Measurements from ENCODE around the gene IP6K1. TPM values are rescaled to one million over a fixed set of nuclear protein-coding genes. Genes with fewer than 3 reads are reported as not detected.
A peak's percentile ranks its signal among the peaks of the same experiment; 100 is the strongest.
"Not testable (repeated sequence)": the region's sequence is repeated elsewhere in the genome, so short reads cannot be mapped to it uniquely, and the experiment has no call there.

IP6K1 gene
- total and polyA plus RNA-seq, 5 donors from 2014 or later, result 31.6 to 61.5 (median 32.6) TPM

DNA sequence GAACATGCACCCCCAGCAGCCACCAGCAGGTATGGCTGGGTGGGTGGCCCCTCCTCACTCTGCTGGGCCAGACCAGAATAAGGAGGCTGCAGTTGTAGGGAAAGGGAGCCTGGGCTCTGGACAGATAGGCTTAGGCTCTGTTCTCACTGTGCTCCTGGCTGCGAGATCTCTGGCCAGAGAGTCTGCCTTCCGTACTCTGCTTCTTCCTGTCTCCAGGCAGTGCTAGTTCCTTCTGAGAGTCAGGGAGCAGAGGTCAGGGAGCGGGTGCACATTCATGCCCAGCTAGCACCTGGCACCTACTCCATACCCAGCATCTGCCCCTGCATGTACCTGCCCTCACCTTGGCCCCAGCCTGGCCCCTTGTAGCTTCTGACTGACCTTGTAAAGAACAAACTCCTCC lies 94.9 kb downstream of the IP6K1 start:
- not testable (repeated sequence) for H3K9me3 Mint-ChIP-seq; H3K27ac Mint-ChIP-seq; ATAC-seq (ENCODE audit: low read depth in 2 of 2); H3K9me3 ChIP-seq (ENCODE audit: control insufficient read depth in 2 of 2, low read length in 2 of 2); H3K36me3 ChIP-seq (ENCODE audit: control insufficient read depth, insufficient read depth, low read length); H3K4me3 ChIP-seq (ENCODE audit: low read depth, low read length); H3K27ac ChIP-seq (ENCODE audit: insufficient read depth, low read length, poor library complexity, severe bottlenecking); H3K27me3 ChIP-seq (ENCODE audit: control insufficient read depth, insufficient read depth, low read length); DNase-seq; H3K36me3 Mint-ChIP-seq
- peaks cover 10 to 48% (median 33%) of the 10 kb centered on the region in 4 donors for H3K4me1 Mint-ChIP-seq
- H3K27me3 Mint-ChIP-seq, result peaks cover 16% of the 10 kb centered on the region
- peak overlapping the region; percentile 69 to 98 (median 96) for H3K4me3 Mint-ChIP-seq
- peaks cover 32% of the 10 kb centered on the region for H3K4me1 ChIP-seq (ENCODE audit: control insufficient read depth, insufficient read depth, low read length, poor library complexity, severe bottlenecking)

DNA sequence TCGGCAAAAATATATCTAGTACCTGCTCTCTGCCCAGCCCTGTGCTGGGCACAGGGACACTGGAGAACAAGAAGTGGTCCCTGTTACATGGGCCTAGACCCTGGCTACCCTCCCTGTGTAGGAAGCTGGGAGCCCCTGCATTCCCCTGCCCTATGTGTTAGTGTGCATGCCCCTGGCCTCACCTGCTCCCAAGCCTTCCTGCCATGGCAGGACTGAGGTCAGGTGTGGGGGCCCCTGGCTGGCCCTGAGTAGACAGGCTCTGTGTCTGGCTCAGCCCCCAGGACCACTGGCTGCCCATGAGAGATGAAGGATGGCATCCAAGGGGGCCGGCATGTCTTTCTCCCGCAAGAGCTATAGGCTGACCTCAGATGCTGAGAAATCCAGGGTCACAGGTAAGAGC lies 95.5 kb downstream of the IP6K1 start:
- H3K9me3 Mint-ChIP-seq; H3K9me3 ChIP-seq (ENCODE audit: control insufficient read depth in 2 of 2, low read length in 2 of 2); ATAC-seq (ENCODE audit: low read depth in 2 of 2); H3K27ac ChIP-seq (ENCODE audit: insufficient read depth, low read length, poor library complexity, severe bottlenecking); H3K27me3 ChIP-seq (ENCODE audit: control insufficient read depth, insufficient read depth, low read length); H3K36me3 Mint-ChIP-seq; DNase-seq; H3K36me3 ChIP-seq (ENCODE audit: control insufficient read depth, insufficient read depth, low read length); H3K4me3 ChIP-seq (ENCODE audit: low read depth, low read length): not testable (repeated sequence)
- H3K27me3 Mint-ChIP-seq, result peaks cover 16% of the 10 kb centered on the region
- peak overlapping the region in 1 of 3 donors; percentile 82 for H3K27ac Mint-ChIP-seq
- peaks cover 36% of the 10 kb centered on the region for H3K4me1 ChIP-seq (ENCODE audit: control insufficient read depth, insufficient read depth, low read length, poor library complexity, severe bottlenecking)
- H3K4me1 Mint-ChIP-seq, result peaks cover 10 to 50% (median 33%) of the 10 kb centered on the region in 4 donors
- peak overlapping the region; percentile 96 to 98 (median 98) for H3K4me3 Mint-ChIP-seq

DNA sequence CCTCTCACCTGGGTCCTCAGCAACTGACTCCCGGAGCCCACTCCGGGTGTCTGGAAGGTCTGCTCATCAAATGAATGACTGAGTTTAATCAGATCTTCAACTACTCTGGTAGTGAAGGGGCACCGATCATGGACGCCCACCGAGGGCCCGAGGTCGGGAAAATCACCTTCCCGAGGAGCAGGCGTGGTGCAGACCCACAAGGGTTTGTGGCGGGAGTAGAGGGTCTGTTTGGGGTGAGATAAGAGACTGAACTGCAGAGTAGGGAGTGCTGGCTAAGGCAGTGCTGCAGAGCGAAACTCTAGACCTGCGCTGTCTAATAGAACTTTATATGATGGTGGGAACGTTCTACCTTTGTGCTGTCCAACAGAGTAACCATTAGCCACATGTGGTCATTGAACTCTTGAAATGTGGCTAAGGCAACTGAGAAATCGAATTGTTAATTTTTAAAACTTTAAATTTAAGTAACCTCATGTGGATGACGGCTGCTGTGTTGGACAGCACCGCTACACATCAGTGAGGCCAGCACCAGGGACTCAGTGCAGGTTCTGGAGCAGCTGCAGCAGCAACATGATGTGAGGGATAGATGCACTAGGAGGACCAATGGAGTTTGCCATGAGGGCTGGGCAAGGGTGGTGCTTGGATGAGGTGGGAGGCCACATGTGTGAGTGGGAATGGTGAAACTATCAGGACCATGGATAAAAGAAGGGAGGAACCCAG lies 96.3 kb downstream of the IP6K1 start:
- ATAC-seq (ENCODE audit: low read depth in 2 of 2), result not testable (repeated sequence)
- H3K4me1 Mint-ChIP-seq, result peaks cover 10 to 53% (median 33%) of the 10 kb centered on the region in 4 donors

DNA sequence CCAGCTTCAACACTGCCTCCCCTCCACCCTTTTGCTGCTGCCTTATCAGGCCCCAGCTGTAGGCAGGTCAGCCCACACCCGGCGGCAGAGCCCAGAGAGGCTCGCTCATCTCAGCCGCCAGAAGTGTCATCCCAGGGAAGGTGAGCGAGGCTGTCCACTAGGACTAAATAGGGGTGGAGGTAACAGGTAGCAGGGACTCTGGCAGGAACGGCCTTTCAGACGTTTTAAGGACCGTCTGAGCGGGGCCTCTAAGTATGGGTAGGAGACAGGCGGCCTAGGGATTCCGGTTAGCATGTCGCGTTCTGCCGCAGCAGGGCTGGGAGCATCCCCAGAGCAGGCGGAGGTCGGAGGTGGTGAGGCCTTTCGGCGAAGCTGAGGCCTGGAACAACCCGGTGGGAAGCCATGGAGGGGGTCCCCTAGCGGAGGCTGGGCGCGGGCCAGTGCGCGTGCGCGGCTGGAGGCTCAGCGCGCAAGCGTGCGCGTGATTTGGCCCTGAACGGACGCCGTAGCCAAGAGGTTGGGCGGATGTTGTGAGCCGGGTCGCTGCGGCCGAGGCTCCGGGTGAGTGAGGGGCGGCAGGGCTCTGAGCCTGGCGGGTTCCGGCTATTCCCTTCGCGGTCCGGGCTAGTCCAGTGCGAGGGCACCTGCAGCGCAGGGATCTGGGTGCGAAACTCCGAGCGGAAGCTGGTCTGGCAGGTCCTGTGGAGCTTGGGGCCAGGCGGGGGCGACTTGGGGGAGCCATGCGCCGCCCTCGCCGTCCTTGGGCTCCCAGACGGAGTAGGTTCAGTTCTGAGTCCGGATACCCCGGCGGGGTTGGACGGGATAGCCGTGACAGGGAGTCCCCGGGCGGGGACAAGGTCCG lies 97.1 kb downstream of the IP6K1 start, which contains the start of the genes MST1 and RNF123:
TSS of gene MST1 (minus strand) at position 429 of the 862 bp plus-strand sequence. CDS start 783 bp downstream, outside the sequence.
TSS of gene RNF123 (plus strand) at position 512 of the 862 bp plus-strand sequence. CDS start 1,609 bp downstream, outside the sequence.
- no peaks in the 10 kb centered on the region for H3K36me3 Mint-ChIP-seq
- peaks cover 10 to 52% (median 32%) of the 10 kb centered on the region in 4 donors for H3K4me1 Mint-ChIP-seq
- ATAC-seq (ENCODE audit: low read depth in 2 of 2) (peak; percentile 76 to 82), DNase-seq (peak; percentile 87 to 94 (median 93))
- peaks cover 16% of the 10 kb centered on the region for H3K27me3 Mint-ChIP-seq
- H3K27ac ChIP-seq (ENCODE audit: insufficient read depth, low read length, poor library complexity, severe bottlenecking), result peak within 1 kb of the TSS; percentile 74
- H3K36me3 ChIP-seq (ENCODE audit: control insufficient read depth, insufficient read depth, low read length), result no peaks in the 10 kb centered on the region
- peaks cover 0 to 3% (median 0%) of the 10 kb centered on the region in 7 donors for H3K9me3 Mint-ChIP-seq
- H3K4me3 ChIP-seq (ENCODE audit: low read depth, low read length), result peak within 1 kb of the TSS; percentile 77
- no peaks in the 10 kb centered on the region for H3K9me3 ChIP-seq (ENCODE audit: control insufficient read depth in 2 of 2, low read length in 2 of 2)
- no peaks in the 10 kb centered on the region for H3K27me3 ChIP-seq (ENCODE audit: control insufficient read depth, insufficient read depth, low read length)
- H3K27ac Mint-ChIP-seq, result peak within 1 kb of the TSS; percentile 90 to 95 (median 94)
- H3K4me3 Mint-ChIP-seq, result peak within 1 kb of the TSS; percentile 96 to 98 (median 98)
- peaks cover 36% of the 10 kb centered on the region for H3K4me1 ChIP-seq (ENCODE audit: control insufficient read depth, insufficient read depth, low read length, poor library complexity, severe bottlenecking)

More for the DNA sequence above, 96.3 kb downstream of the IP6K1 start:
- not testable (repeated sequence) for H3K36me3 Mint-ChIP-seq; H3K27me3 ChIP-seq (ENCODE audit: control insufficient read depth, insufficient read depth, low read length); DNase-seq; H3K9me3 Mint-ChIP-seq; H3K9me3 ChIP-seq (ENCODE audit: control insufficient read depth in 2 of 2, low read length in 2 of 2); H3K36me3 ChIP-seq (ENCODE audit: control insufficient read depth, insufficient read depth, low read length)
- peak overlapping the region; percentile 74 for H3K27ac ChIP-seq (ENCODE audit: insufficient read depth, low read length, poor library complexity, severe bottlenecking)
- H3K4me3 Mint-ChIP-seq, result peak overlapping the region; percentile 96 to 98 (median 98)
- peaks cover 16% of the 10 kb centered on the region for H3K27me3 Mint-ChIP-seq
- peak overlapping the region in 2 of 3 donors; percentile 94 to 95 for H3K27ac Mint-ChIP-seq
- peak overlapping the region; percentile 77 for H3K4me3 ChIP-seq (ENCODE audit: low read depth, low read length)
- H3K4me1 ChIP-seq (ENCODE audit: control insufficient read depth, insufficient read depth, low read length, poor library complexity, severe bottlenecking), result peaks cover 36% of the 10 kb centered on the region

DNA sequence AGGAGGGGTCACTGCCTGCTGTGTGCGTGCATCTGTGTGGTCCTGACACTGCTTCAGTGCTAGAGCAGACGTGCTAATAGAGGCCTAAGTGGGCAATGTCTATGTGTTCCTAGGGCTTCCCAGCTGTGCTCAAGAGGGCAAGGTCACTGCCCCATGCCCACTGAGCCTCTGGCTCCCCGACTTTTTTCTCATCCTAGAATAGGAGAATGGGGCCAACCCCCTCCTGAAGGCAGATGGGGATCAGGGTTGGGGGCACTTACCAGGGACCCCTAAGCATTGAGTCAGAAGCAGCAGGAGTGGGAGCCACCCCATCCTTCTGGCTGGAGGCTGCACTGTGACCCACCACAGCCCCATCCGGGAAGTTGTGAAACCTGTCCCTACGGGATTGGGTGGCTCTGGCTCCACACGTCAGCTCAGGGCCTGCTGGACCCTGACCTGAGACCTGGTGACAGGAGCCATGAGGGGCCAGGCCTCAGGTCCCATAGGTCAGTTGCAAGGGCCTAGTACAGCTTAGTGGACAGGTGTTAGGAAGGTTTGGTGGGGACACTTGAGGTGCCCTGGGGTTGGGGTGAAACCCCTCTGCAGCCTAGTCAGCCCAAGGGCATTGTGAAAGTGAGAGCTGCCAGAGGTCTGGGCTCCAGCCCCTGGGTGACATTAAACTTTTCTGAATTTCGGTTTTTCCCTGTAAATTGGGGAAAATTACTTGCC lies 97.8 kb downstream of the IP6K1 start:
- peak overlapping the region; percentile 77 for H3K4me3 ChIP-seq (ENCODE audit: low read depth, low read length)
- peak overlapping the region in 2 of 3 donors; percentile 94 to 95 for H3K27ac Mint-ChIP-seq
- H3K4me1 ChIP-seq (ENCODE audit: control insufficient read depth, insufficient read depth, low read length, poor library complexity, severe bottlenecking), result peaks cover 36% of the 10 kb centered on the region
- H3K9me3 ChIP-seq (ENCODE audit: control insufficient read depth in 2 of 2, low read length in 2 of 2); DNase-seq; H3K9me3 Mint-ChIP-seq; H3K27me3 ChIP-seq (ENCODE audit: control insufficient read depth, insufficient read depth, low read length); H3K36me3 Mint-ChIP-seq; ATAC-seq (ENCODE audit: low read depth in 2 of 2); H3K36me3 ChIP-seq (ENCODE audit: control insufficient read depth, insufficient read depth, low read length): not testable (repeated sequence)
- peak overlapping the region; percentile 74 for H3K27ac ChIP-seq (ENCODE audit: insufficient read depth, low read length, poor library complexity, severe bottlenecking)
- peaks cover 7 to 47% (median 25%) of the 10 kb centered on the region in 4 donors for H3K4me1 Mint-ChIP-seq
- peak overlapping the region; percentile 96 to 98 (median 98) for H3K4me3 Mint-ChIP-seq
- peaks cover 16% of the 10 kb centered on the region for H3K27me3 Mint-ChIP-seq

DNA sequence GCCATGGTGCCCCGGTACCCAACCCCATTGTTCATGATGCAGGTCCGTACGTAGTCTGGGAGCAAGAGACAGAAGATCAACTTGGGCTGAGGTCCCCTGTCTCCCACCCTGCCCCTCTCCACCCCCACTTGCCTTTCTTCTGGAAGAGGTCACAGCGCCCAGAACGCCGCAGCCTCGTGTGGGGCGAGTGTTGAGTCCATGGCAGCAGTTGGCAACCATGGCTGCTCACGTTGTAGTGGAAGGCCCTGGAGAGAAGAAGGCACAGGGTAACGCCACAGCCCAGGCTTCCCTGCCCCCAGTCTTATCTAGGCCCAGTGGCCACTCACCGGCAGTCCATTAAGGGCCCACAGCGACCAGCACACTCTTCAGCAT lies 98.9 kb downstream of the IP6K1 start:
- not testable (repeated sequence) for DNase-seq; H3K27ac Mint-ChIP-seq; H3K27ac ChIP-seq (ENCODE audit: insufficient read depth, low read length, poor library complexity, severe bottlenecking); H3K9me3 ChIP-seq (ENCODE audit: control insufficient read depth in 2 of 2, low read length in 2 of 2); ATAC-seq (ENCODE audit: low read depth in 2 of 2); H3K9me3 Mint-ChIP-seq; H3K27me3 ChIP-seq (ENCODE audit: control insufficient read depth, insufficient read depth, low read length); H3K4me3 ChIP-seq (ENCODE audit: low read depth, low read length); H3K36me3 Mint-ChIP-seq
- Histone ChIP-seq H3K4me1 (ENCODE audit: control insufficient read depth, insufficient read depth, low read length, poor library complexity, severe bottlenecking) (peaks cover 36% of the 10 kb centered on the region), H3K36me3 (ENCODE audit: control insufficient read depth, insufficient read depth, low read length) (peaks cover 15% of the 10 kb centered on the region)
- H3K4me1 Mint-ChIP-seq, result peaks cover 4 to 43% (median 21%) of the 10 kb centered on the region in 4 donors
- peaks cover 16% of the 10 kb centered on the region for H3K27me3 Mint-ChIP-seq
- peak overlapping the region in 3 of 4 donors; percentile 54 to 64 (median 60) for H3K4me3 Mint-ChIP-seq

DNA sequence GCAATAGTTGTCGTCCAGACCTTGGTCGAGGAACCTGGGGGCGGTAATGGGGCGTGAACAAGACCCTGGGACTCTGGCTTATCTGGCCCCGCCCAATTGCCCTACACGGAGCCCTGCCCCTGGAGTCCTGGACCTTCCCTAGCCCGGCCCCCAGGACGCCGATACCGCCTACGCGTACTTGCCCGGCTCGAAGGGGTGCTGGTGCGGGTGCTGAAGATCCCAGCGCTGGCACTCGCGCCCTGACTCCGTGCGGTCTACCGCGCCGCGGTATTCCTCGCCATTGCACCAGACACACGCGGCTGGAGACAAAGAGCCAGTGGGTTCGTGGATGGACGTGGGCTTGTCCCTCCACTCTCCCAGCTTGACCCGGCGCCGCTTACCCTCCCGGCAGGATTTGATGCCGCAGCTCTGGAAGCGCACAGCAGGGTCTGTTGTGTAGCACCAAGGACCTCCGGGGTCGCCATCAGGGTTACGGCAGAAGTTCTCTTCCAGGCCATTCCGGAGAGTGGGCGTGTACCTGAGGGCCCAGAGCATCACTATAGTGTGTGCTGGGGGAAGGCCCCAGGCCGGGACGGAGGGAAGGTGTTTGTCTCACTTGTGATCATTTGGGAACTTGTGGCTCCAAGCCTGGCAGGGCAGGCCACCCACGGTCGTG lies 99.4 kb downstream of the IP6K1 start:
- DNase-seq, result peak in 2 of 3 donors; percentile 34 to 40
- Mint-ChIP-seq H3K4me3 (peak overlapping the region; percentile 54 to 71 (median 62)), H3K4me1 (peaks cover 4 to 42% (median 19%) of the 10 kb centered on the region in 4 donors)

More for the DNA sequence above, 99.4 kb downstream of the IP6K1 start:
- not testable (repeated sequence) for H3K27me3 ChIP-seq (ENCODE audit: control insufficient read depth, insufficient read depth, low read length); H3K27ac Mint-ChIP-seq; ATAC-seq (ENCODE audit: low read depth in 2 of 2); H3K9me3 Mint-ChIP-seq; H3K36me3 Mint-ChIP-seq; H3K9me3 ChIP-seq (ENCODE audit: control insufficient read depth in 2 of 2, low read length in 2 of 2); H3K4me3 ChIP-seq (ENCODE audit: low read depth, low read length); H3K27ac ChIP-seq (ENCODE audit: insufficient read depth, low read length, poor library complexity, severe bottlenecking)
- H3K4me1 ChIP-seq (ENCODE audit: control insufficient read depth, insufficient read depth, low read length, poor library complexity, severe bottlenecking), result peaks cover 36% of the 10 kb centered on the region
- H3K27me3 Mint-ChIP-seq, result peaks cover 16% of the 10 kb centered on the region
- peaks cover 21% of the 10 kb centered on the region for H3K36me3 ChIP-seq (ENCODE audit: control insufficient read depth, insufficient read depth, low read length)
